Loucy (cell line): Measurements from ENCODE around the gene ARHGEF25.
"Not testable (repeated sequence)": the region's sequence is repeated elsewhere in the genome, so short reads cannot be mapped to it uniquely, and the experiment has no call there.

ENCODE experiments used
- H2AFZ ChIP-seq: fragments of 200-600 bp; sonication (generic); 2 replicates; pipeline ENCODE4 v1.6.0; 2016; ENCODE audit warnings: antibody characterized with exemption, mild to moderate bottlenecking, low read length, moderate library complexity
- H3F3A ChIP-seq: fragments of 200-600 bp; 2 replicates; pipeline ENCODE4 v1.6.0; 2016; ENCODE audit warnings: antibody characterized with exemption, low read depth, mild to moderate bottlenecking
- H3K27me3 ChIP-seq: fragments of 200-600 bp; sonication (generic); 2 replicates; pipeline ENCODE4 v1.6.1; 2014; ENCODE audit warnings: low read length, mild to moderate bottlenecking; ENCODE audit not compliant: insufficient read depth, poor library complexity, severe bottlenecking
- H3K36me3 ChIP-seq: fragments of 200-600 bp; sonication (generic); 2 replicates; pipeline ENCODE4 v1.6.1; 2016; ENCODE audit warnings: low read length; ENCODE audit not compliant: insufficient read depth
- H3K4me1 ChIP-seq: fragments of 200-600 bp; sonication (generic); 2 replicates; pipeline ENCODE4 v1.5.1; 2014; ENCODE audit warnings: low read length, mild to moderate bottlenecking; ENCODE audit not compliant: insufficient read depth, poor library complexity, severe bottlenecking
- H3K4me2 ChIP-seq: fragments of 200-600 bp; sonication (generic); 2 replicates; pipeline ENCODE4 v1.6.0; 2014; ENCODE audit warnings: antibody characterized with exemption, low read length, low read depth, mild to moderate bottlenecking; ENCODE audit not compliant: poor library complexity, severe bottlenecking
- H3K4me3 ChIP-seq: fragments of 200-600 bp; sonication (generic); 2 replicates; pipeline ENCODE4 v1.5.1; 2014; ENCODE audit warnings: low read length, mild to moderate bottlenecking, mixed read lengths; ENCODE audit not compliant: poor library complexity, severe bottlenecking
- H3K79me2 ChIP-seq: fragments of 200-600 bp; sonication (generic); 2 replicates; pipeline ENCODE4 v1.6.1; 2014; ENCODE audit warnings: low read length; ENCODE audit not compliant: insufficient read depth
- H3K9ac ChIP-seq: fragments of 200-600 bp; sonication (generic); 2 replicates; pipeline ENCODE4 v1.6.0; 2014; ENCODE audit warnings: mild to moderate bottlenecking, low read depth, low read length, moderate library complexity; ENCODE audit not compliant: poor library complexity, severe bottlenecking
- H3K9me2 ChIP-seq: fragments of 200-600 bp; sonication (generic); replicated peaks from 2 replicates; pipeline ENCODE4 v1.6.1; 2016; ENCODE audit warnings: low read depth, low read length, mixed read lengths
- H3K9me3 ChIP-seq: fragments of 200-600 bp; sonication (generic); 2 replicates; pipeline ENCODE4 v1.6.1; 2014; ENCODE audit warnings: mild to moderate bottlenecking, antibody characterized with exemption, low read length, low read depth; ENCODE audit not compliant: insufficient read depth
- H4K20me1 ChIP-seq: fragments of 200-600 bp; sonication (generic); 2 replicates; pipeline ENCODE4 v1.6.0; 2014; ENCODE audit warnings: antibody characterized with exemption, low read length, mild to moderate bottlenecking; ENCODE audit not compliant: insufficient read depth, poor library complexity, severe bottlenecking
- CTCF ChIP-seq: fragments of 200-600 bp; sonication (generic); conservative IDR thresholded peaks from 2 replicates; pipeline ENCODE4 v1.5.1; 2014; ENCODE audit warnings: mild to moderate bottlenecking, antibody characterized with exemption, low read length
- EZH2phosphoT487 ChIP-seq: fragments of 200-600 bp; IDR thresholded peaks from 2 replicates; pipeline ENCODE4 v1.6.1; 2018; ENCODE audit warnings: antibody characterized with exemption, mild to moderate bottlenecking, moderate library complexity, borderline replicate concordance

ARHGEF25 gene

GRCh38 chr12:57585156-57585555 lies 26.1 kb upstream of the ARHGEF25 start:
- no peaks in the 10 kb centered on the region for H3F3A ChIP-seq
- H3K4me3 ChIP-seq, result no peak overlapping the region
- no peak overlapping the region for H3K9ac ChIP-seq
- no peaks in the 10 kb centered on the region for H3K36me3 ChIP-seq
- no peaks in the 10 kb centered on the region for H4K20me1 ChIP-seq
- no peaks in the 10 kb centered on the region for H3K9me2 ChIP-seq
- H2AFZ ChIP-seq, result no peak overlapping the region
- H3K27me3 ChIP-seq, result no peaks in the 10 kb centered on the region
- no peaks in the 10 kb centered on the region for H3K79me2 ChIP-seq
- H3K4me2 ChIP-seq, result no peak overlapping the region
- no peaks in the 10 kb centered on the region for H3K9me3 ChIP-seq
- H3K4me1 ChIP-seq, result peaks cover 7% of the 10 kb centered on the region
- TF ChIP-seq EZH2phosphoT487, result no peak
- no peak for TF ChIP-seq CTCF

- Histone ChIP-seq H3K36me3 (no peaks in the 10 kb centered on the region), H4K20me1 (no peaks in the 10 kb centered on the region), H3K4me3 (no peak overlapping the region), H3K9ac (no peak overlapping the region), H3K27me3 (no peaks in the 10 kb centered on the region), H3F3A (no peaks in the 10 kb centered on the region), H3K4me1 (peaks cover 11% of the 10 kb centered on the region), H3K9me2 (no peaks in the 10 kb centered on the region), H3K79me2 (peaks cover 8% of the 10 kb centered on the region; the same call in 1 of the 2 replicates), H3K4me2 (no peak overlapping the region), H2AFZ (no peak overlapping the region), H3K9me3 (no peaks in the 10 kb centered on the region)
- TF ChIP-seq CTCF (no peak), EZH2phosphoT487 (no peak)
These were observed 25.1 kb upstream of the ARHGEF25 start for GRCh38 chr12:57586128-57586527.

GRCh38 chr12:57586832-57587429 lies 24.3 kb upstream of the ARHGEF25 start:
- H3K9me3 ChIP-seq, result no peaks in the 10 kb centered on the region
- H3K79me2 ChIP-seq, result peaks cover 16% of the 10 kb centered on the region; the same call in 1 of the 2 replicates
- H4K20me1 ChIP-seq, result no peaks in the 10 kb centered on the region
- no peak overlapping the region for H2AFZ ChIP-seq
- H3K9ac ChIP-seq, result no peak overlapping the region
- no peak overlapping the region for H3K4me2 ChIP-seq
- H3K4me3 ChIP-seq, result no peak overlapping the region
- no peaks in the 10 kb centered on the region for H3F3A ChIP-seq
- H3K36me3 ChIP-seq, result no peaks in the 10 kb centered on the region
- H3K9me2 ChIP-seq, result no peaks in the 10 kb centered on the region
- no peaks in the 10 kb centered on the region for H3K27me3 ChIP-seq
- TF ChIP-seq EZH2phosphoT487 (no peak), CTCF (no peak)
- H3K4me1 ChIP-seq, result peaks cover 16% of the 10 kb centered on the region

- H3K27me3 ChIP-seq, H3K4me3 ChIP-seq, H4K20me1 ChIP-seq, H3K9me2 ChIP-seq, H2AFZ ChIP-seq, H3K4me2 ChIP-seq, H3K9ac ChIP-seq, H3F3A ChIP-seq, H3K9me3 ChIP-seq, H3K36me3 ChIP-seq: not testable (repeated sequence)
- Histone ChIP-seq H3K79me2 (peaks cover 30% of the 10 kb centered on the region; the same call in 1 of the 2 replicates), H3K4me1 (peaks cover 22% of the 10 kb centered on the region)
These were observed 22.2 kb upstream of the ARHGEF25 start for GRCh38 chr12:57588951-57589610.
